ENCODE measurements around the gene TIMM13.

The TIMM13 gene

GRCh38 chr19:2415973-2416319 lies 11.4 kb downstream of the TIMM13 start:
- no peak for TF ChIP-seq CTCF (IDR thresholded peaks at IDR 0.05; ENCODE audit: low read depth, low read length)
- Histone ChIP-seq H3K4me3 (ENCODE audit: low read depth, low read length) (no peak overlapping the region), H3K36me3 (peaks cover 4% of the 10 kb centered on the region; the same call in 1 of the 2 replicates), H3K9me3 (no peaks in the 10 kb centered on the region), H3K27me3 (no peaks in the 10 kb centered on the region), H3K4me1 (no peaks in the 10 kb centered on the region)
- no peak for DNase-seq

DNA sequence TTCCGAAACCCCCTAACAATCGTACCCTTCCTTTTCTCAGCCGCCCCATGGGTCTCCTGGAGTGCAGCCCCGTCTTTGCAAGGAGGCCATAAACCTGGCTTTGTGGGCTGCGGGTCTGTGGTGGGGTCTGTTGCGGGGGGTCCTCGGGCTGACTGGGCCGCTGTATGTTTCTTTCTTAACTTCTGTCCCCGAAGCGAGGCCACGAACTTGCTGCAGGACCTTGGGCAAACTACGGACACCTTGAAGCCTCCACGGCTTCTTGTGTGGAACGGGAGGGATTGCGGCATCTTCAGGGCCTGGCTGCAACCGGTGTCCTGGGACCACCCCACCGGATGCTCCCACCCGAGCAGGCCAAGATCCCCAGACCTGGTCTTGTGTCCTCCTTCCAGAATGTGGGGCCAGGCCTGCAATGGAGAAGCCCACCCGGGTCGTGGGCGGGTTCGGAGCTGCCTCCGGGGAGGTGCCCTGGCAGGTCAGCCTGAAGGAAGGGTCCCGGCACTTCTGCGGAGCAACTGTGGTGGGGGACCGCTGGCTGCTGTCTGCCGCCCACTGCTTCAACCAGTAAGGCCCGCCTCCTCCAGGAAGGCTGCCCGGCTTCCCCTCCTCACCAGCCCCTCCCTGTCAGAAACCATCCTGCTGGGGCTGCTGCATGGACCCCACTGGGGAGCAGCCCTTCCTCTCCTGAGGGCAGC lies 12.0 kb downstream of the TIMM13 start:
- no peak for TF ChIP-seq CTCF (IDR thresholded peaks at IDR 0.05; ENCODE audit: low read depth, low read length)
- Histone ChIP-seq H3K27me3 (no peaks in the 10 kb centered on the region), H3K4me1 (no peaks in the 10 kb centered on the region), H3K4me3 (ENCODE audit: low read depth, low read length) (no peak overlapping the region), H3K9me3 (no peaks in the 10 kb centered on the region), H3K36me3 (peaks cover 4% of the 10 kb centered on the region; the same call in 1 of the 2 replicates)
- DNase-seq: peak; percentile 17

DNA sequence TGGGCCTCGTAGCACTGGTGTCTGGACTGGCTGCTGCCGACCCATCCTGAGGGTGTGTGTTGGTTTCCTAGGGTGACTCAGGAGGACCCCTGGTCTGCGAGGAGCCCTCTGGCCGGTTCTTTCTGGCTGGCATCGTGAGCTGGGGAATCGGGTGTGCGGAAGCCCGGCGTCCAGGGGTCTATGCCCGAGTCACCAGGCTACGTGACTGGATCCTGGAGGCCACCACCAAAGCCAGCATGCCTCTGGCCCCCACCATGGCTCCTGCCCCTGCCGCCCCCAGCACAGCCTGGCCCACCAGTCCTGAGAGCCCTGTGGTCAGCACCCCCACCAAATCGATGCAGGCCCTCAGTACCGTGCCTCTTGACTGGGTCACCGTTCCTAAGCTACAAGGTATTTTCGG lies 13.8 kb downstream of the TIMM13 start:
- peaks cover 4% of the 10 kb centered on the region; the same call in 1 of the 2 replicates for H3K36me3 ChIP-seq

GRCh38 chr19:2413159-2413558 lies 14.2 kb downstream of the TIMM13 start:
- Histone ChIP-seq H3K27me3 (no peaks in the 10 kb centered on the region), H3K4me3 (ENCODE audit: low read depth, low read length) (no peak overlapping the region), H3K4me1 (no peaks in the 10 kb centered on the region), H3K9me3 (peaks cover 3% of the 10 kb centered on the region; the same call in 1 of the 2 replicates), H3K36me3 (peaks cover 4% of the 10 kb centered on the region; the same call in 1 of the 2 replicates)
- no peak for DNase-seq
- TF ChIP-seq CTCF (IDR thresholded peaks at IDR 0.05; ENCODE audit: low read depth, low read length): no peak

More for the DNA sequence above, 13.8 kb downstream of the TIMM13 start:
- Histone ChIP-seq H3K4me1 (no peaks in the 10 kb centered on the region), H3K4me3 (ENCODE audit: low read depth, low read length) (no peak overlapping the region), H3K9me3 (peaks cover 3% of the 10 kb centered on the region; the same call in 1 of the 2 replicates), H3K27me3 (no peaks in the 10 kb centered on the region)
- TF ChIP-seq CTCF (IDR thresholded peaks at IDR 0.05; ENCODE audit: low read depth, low read length): no peak
- no peak for DNase-seq

DNA sequence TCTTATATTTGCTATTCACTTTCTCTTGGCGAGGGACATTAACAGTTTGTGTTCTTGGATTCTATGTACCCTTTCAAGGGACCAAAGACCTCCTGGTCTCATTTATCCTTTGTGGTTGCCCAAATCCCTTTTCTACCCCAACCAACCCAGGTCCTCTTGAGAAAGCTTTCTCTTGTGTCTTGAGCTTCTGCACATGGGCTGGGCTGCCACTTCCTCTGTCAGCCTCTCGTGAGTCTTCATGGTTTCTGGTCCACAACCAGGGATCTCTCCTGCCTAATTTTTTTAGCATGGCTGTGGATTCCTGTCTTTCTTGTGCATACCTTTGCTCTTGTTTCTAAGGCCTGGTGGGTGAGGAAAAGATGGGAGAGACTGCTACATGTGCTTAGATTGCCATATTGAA lies 14.9 kb downstream of the TIMM13 start:
- H3K4me1 ChIP-seq: no peaks in the 10 kb centered on the region

More for the DNA sequence above, 14.9 kb downstream of the TIMM13 start:
- no peak for TF ChIP-seq CTCF (IDR thresholded peaks at IDR 0.05; ENCODE audit: low read depth, low read length)
- Histone ChIP-seq H3K4me3 (ENCODE audit: low read depth, low read length) (no peak overlapping the region), H3K36me3 (peaks cover 4% of the 10 kb centered on the region; the same call in 1 of the 2 replicates), H3K27me3 (no peaks in the 10 kb centered on the region), H3K9me3 (peaks cover 3% of the 10 kb centered on the region; the same call in 1 of the 2 replicates)
- DNase-seq: no peak

All from BE2C (cell line).